HS-5 (cell line): ENCODE data around the gene HMCN2.

ENCODE experiments used
- DNase-seq: peaks from one replicate; pipeline ENCODE4 v3.0.0-alpha.2; 2012; ENCODE audit warnings: low read depth

The HMCN2 gene

GRCh38 chr9:130470950-130471349 is 205.4 kb downstream of the HMCN2 start:
- DNase-seq, result no peak

GRCh38 chr9:130471411-130472183 is 206.0 kb downstream of the HMCN2 start:
- DNase-seq, result no peak

- DNase-seq, result no peak
These were observed 206.7 kb downstream of the HMCN2 start for GRCh38 chr9:130472184-130472705.

GRCh38 chr9:130473009-130473408 is 207.4 kb downstream of the HMCN2 start:
- DNase-seq, result no peak

GRCh38 chr9:130473566-130473965 is 208.0 kb downstream of the HMCN2 start:
- DNase-seq, result no peak

GRCh38 chr9:130474106-130474505 is 208.5 kb downstream of the HMCN2 start:
- DNase-seq, result no peak

- no peak for DNase-seq
These were observed 210.7 kb downstream of the HMCN2 start for GRCh38 chr9:130476151-130476730.

GRCh38 chr9:130477564-130477963 is 212.0 kb downstream of the HMCN2 start:
- no peak for DNase-seq

- no peak for DNase-seq
These were observed 212.6 kb downstream of the HMCN2 start for GRCh38 chr9:130478152-130478551.

- no peak for DNase-seq
These were observed 213.4 kb downstream of the HMCN2 start for GRCh38 chr9:130478736-130479575.

- no peak for DNase-seq
These were observed 214.0 kb downstream of the HMCN2 start for GRCh38 chr9:130479587-130479986.

- no peak for DNase-seq
These were observed 215.1 kb downstream of the HMCN2 start for GRCh38 chr9:130480673-130481072.

- DNase-seq, result no peak
These were observed 216.9 kb downstream of the HMCN2 start for GRCh38 chr9:130482463-130482862.

- DNase-seq, result no peak
These were observed 217.9 kb downstream of the HMCN2 start for GRCh38 chr9:130483371-130483971.
